GM12878 (cell line): Measurements from ENCODE around the gene SGSM2. TPM values are rescaled to one million over a fixed set of nuclear protein-coding genes. Genes with fewer than 3 reads are reported as not detected.

Experiments
- ATAC-seq: fragments of 200-7000 bp; cut with Tn5 transposase; 3 replicates; pipeline ENCODE4 v1.9.1; 2020; ENCODE audit warnings: mild to moderate bottlenecking, moderate library complexity
- BruUV-seq: library from RNA; stranded (reverse); fragments of 400-500 nt; replicated peaks from 2 replicates; lab custom pipeline; 2021; lab: Mats Ljungman, UMichigan
- CTCF ChIA-PET: fragments of 300-600 bp; sonication (Branson Sonifier 250); formaldehyde crosslinking; extraction: SDS; loops from one replicate; lab custom pipeline; 2021; ENCODE audit warnings: inconsistent platforms; lab: Yijun Ruan, JAX
- POLR2A ChIA-PET: fragments of 350-600 bp; formaldehyde crosslinking; extraction: SDS; loops from one replicate; lab custom pipeline; 2021; ENCODE audit warnings: inconsistent platforms; lab: Charles Lee
- RAD21 ChIA-PET: fragments of 300-600 bp; sonication (Branson Sonifier 250); formaldehyde crosslinking; loops from one replicate; lab custom pipeline; 2023; ENCODE audit warnings: antibody characterized with exemption; ENCODE audit not compliant: unreplicated experiment; lab: Charles Lee
- SMC1A ChIA-PET: fragments of 300-600 bp; sonication (Branson Sonifier 250); formaldehyde crosslinking; loops from one replicate; lab custom pipeline; 2023; ENCODE audit not compliant: unreplicated experiment, uncharacterized antibody; lab: Charles Lee
- DNase-seq: peaks from one replicate; pipeline ENCODE4 v3.0.0-alpha.2; 2011; ENCODE audit warnings: low read depth, low spot score
- FAIRE-seq: peaks from 3 replicates; lab custom pipeline; 2011; peaks lifted over from hg19 to GRCh38; lab: Jason Lieb, UNC
- H2AFZ ChIP-seq: 2 replicates; pipeline ENCODE4 v1.6.0; 2011; ENCODE audit warnings: low read depth, low read length, control low read depth; ENCODE audit not compliant: control insufficient read depth
- H3K27ac ChIP-seq: 2 replicates; pipeline ENCODE4 v1.5.1; 2011; ENCODE audit warnings: control low read depth; ENCODE audit not compliant: control insufficient read depth, insufficient read depth
- H3K27me3 ChIP-seq, 2 experiments: replicated peaks in 1 of 2; 2 replicates each; pipeline versions ENCODE4 v1.6.0 to v1.6.1; 2011; ENCODE audit warnings: low read length in 1 of 2; ENCODE audit not compliant: control insufficient read depth in 2 of 2, insufficient read depth in 2 of 2
- H3K36me3 ChIP-seq, 2 experiments: 2 replicates each; pipeline ENCODE4 v1.5.1; 2011; ENCODE audit warnings: low read length in 1 of 2; ENCODE audit not compliant: control insufficient read depth in 2 of 2, insufficient read depth in 2 of 2
- H3K4me1 ChIP-seq: 2 replicates; pipeline ENCODE4 v1.6.1; 2011; ENCODE audit warnings: mild to moderate bottlenecking, low read length, moderate library complexity, mixed read lengths; ENCODE audit not compliant: control insufficient read depth, insufficient read depth
- H3K4me2 ChIP-seq: 2 replicates; pipeline ENCODE4 v1.6.0; 2011; ENCODE audit warnings: control low read depth; ENCODE audit not compliant: control insufficient read depth, insufficient read depth
- H3K4me3 ChIP-seq: fragments of 200-600 bp; sonication (generic); 2 replicates; pipeline ENCODE4 v1.5.1; 2016
- H3K79me2 ChIP-seq: 2 replicates; pipeline ENCODE4 v1.6.0; 2011; ENCODE audit warnings: low read length; ENCODE audit not compliant: control insufficient read depth, insufficient read depth
- H3K9ac ChIP-seq: 2 replicates; pipeline ENCODE4 v1.8.0; 2011; ENCODE audit warnings: low read length, control low read depth, mixed read lengths; ENCODE audit not compliant: control insufficient read depth, insufficient read depth
- H3K9me3 ChIP-seq: replicated peaks from 3 replicates; pipeline ENCODE4 v1.5.1; 2011; ENCODE audit warnings: mild to moderate bottlenecking, low read length; ENCODE audit not compliant: control insufficient read depth, insufficient read depth
- H4K20me1 ChIP-seq: 2 replicates; pipeline ENCODE4 v1.6.0; 2011; ENCODE audit not compliant: control insufficient read depth, insufficient read depth
- EP300 ChIP-seq, 2 experiments: fragments of 150-350 bp in 1 of 2; IDR thresholded peaks; 2 replicates each; pipeline ENCODE4 v1.6.1; 2011 to 2012; ENCODE audit warnings: low read depth in 2 of 2, low read length in 2 of 2, borderline replicate concordance in 1 of 2, improper control_type of control experiment in 1 of 2, inconsistent platforms in 1 of 2; ENCODE audit not compliant: control insufficient read depth in 1 of 2
- IRF4 ChIP-seq: IDR thresholded peaks from 2 replicates; pipeline ENCODE4 v1.6.1; 2011; ENCODE audit warnings: low read depth, low read length
- MEF2B ChIP-seq: fragments of 450-650 bp; IDR thresholded peaks from 2 replicates; pipeline ENCODE4 v1.6.1; 2018; ENCODE audit warnings: mild to moderate bottlenecking, moderate library complexity; ENCODE audit not compliant: partially characterized antibody, poor library complexity, severe bottlenecking
- MTA3 ChIP-seq: IDR thresholded peaks from 2 replicates; pipeline ENCODE4 v1.6.1; 2012; ENCODE audit warnings: low read length, inconsistent platforms, borderline replicate concordance
- PAX8 ChIP-seq: fragments of 450-650 bp; IDR thresholded peaks from 2 replicates; pipeline ENCODE4 v1.6.1; 2017; ENCODE audit warnings: mild to moderate bottlenecking, moderate library complexity
- POU2F2 ChIP-seq: IDR thresholded peaks from 3 replicates; pipeline ENCODE4 v1.6.1; 2011; ENCODE audit warnings: low read depth, mild to moderate bottlenecking, low read length, borderline replicate concordance
- SIX5 ChIP-seq: IDR thresholded peaks from 2 replicates; pipeline ENCODE4 v1.6.1; 2011; ENCODE audit warnings: mild to moderate bottlenecking, low read depth, low read length, moderate library complexity; ENCODE audit not compliant: severe bottlenecking
- STAT3 ChIP-seq: IDR thresholded peaks from 2 replicates; pipeline ENCODE4 v1.6.1; 2011; ENCODE audit warnings: low read depth, low read length, improper control_type of control experiment
- YBX1 ChIP-seq: fragments of 450-650 bp; IDR thresholded peaks from 2 replicates; pipeline ENCODE4 v1.6.1; 2016; ENCODE audit warnings: antibody characterized with exemption
- ZNF217 ChIP-seq: fragments of 450-650 bp; IDR thresholded peaks from 2 replicates; pipeline ENCODE4 v1.6.1; 2017; ENCODE audit warnings: antibody characterized with exemption, mild to moderate bottlenecking
- WGBS: methylation state at CpG from one replicate; pipeline ENCODE4 v1.1.6; 2016; ENCODE audit warnings: low lambda C conversion rate; ENCODE audit not compliant: insufficient replicate concordance, insufficient coverage; ENCODE audit errors: missing lambda C conversion rate; 5-methylcytosine and 5-hydroxymethylcytosine counted together
- in situ Hi-C: fragments of 300-500 bp; cut with MboI; formaldehyde crosslinking; loops from 9 replicates; pipeline ENCODE4 v1.14.3; 2018; ENCODE audit warnings: mixed read lengths
- intact Hi-C: fragments of 100-400 bp; cut with micrococcal nuclease; formaldehyde crosslinking; loops from one replicate; pipeline ENCODE4 v1.14.2; 2022; ENCODE audit not compliant: unreplicated experiment
- polyA plus RNA-seq, 11 experiments: library from polyadenylated mRNA; depleted of rRNA in 4 of 11; unstranded in 6 of 11; stranded (reverse) in 5 of 11; fragments of >200 nt; fragmentation: Nextera tagmentation in 4 of 11; fragmentation: Illumina TruSeq in 1 of 11; extraction: Ambion mirVana in 4 of 11; extraction: Trizol in 1 of 11; gene quantifications; 1 replicate in 1 of 11; 2 replicates in 10 of 11; pipeline versions ENCODE4 v1.2.1 to v1.2.3, GENCODE V29; 2011 to 2016; ENCODE audit warnings: inconsistent platforms in 2 of 11, missing spikeins in 2 of 11, low read depth in 1 of 11
- total RNA-seq, 4 experiments: library from RNA; depleted of rRNA in 3 of 4; stranded (reverse); fragments of >200 nt in 3 of 4; fragmentation: Illumina TruSeq in 1 of 4; extraction: Trizol in 1 of 4; gene quantifications; 2 replicates each; pipeline versions ENCODE4 v1.2.1 to v1.2.3, GENCODE V29; 2013 to 2021
- TF ChIP-seq, protein P1 (sequence below): fragments of 450-650 bp; IDR thresholded peaks from 2 replicates; pipeline ENCODE4 v1.6.1; 2017; ENCODE audit warnings: mild to moderate bottlenecking, low read depth, inconsistent platforms; ENCODE audit not compliant: poor library complexity, severe bottlenecking

SGSM2 gene
- total and polyA plus RNA-seq, 10 of the 15 experiments (the other 5 are each of a cell fraction or from before 2014, with no cell fraction given) = 0.50 to 50.9 (median 18.5) TPM

DNA sequence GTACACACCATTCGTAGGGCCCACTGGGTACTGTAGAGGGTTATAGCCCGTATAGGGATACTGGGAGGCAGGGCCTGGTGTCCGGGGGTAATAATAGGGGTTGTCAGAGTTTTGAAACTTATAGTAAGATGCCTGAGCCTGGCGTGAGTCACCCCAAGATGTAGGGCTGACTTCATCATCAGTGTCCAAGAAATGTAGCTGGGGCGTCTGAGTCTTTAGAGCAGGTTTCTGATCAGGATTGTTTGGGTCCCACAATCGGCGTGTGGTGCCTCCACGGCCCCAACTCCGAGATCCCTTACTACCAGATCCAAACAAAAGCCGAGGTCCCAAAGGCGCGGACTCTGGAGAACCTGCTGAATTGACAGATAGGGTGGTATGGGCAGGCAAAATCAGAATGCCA, 38.2 kb upstream of the SGSM2 start:
- BruUV-seq = no TSS peak
- 94% methylated on average over 12 of the region's 12 CpGs for WGBS

More for the DNA sequence above, 38.2 kb upstream of the SGSM2 start:
- intact Hi-C loops = no loop called here
- FAIRE-seq = no peak
- Histone ChIP-seq H3K79me2 (peaks cover 43% of the 10 kb centered on the region), H3K27ac (no peak overlapping the region), H3K36me3 (peaks cover 5 to 22% of the 10 kb centered on the region in 2 experiments), H3K9ac (no peak overlapping the region), H3K4me1 (peaks cover 14% of the 10 kb centered on the region), H3K4me3 (no peak overlapping the region), H3K4me2 (no peak overlapping the region), H3K9me3 (no peaks in the 10 kb centered on the region; the same call in 2 of the 3 replicates), H4K20me1 (no peaks in the 10 kb centered on the region), H2AFZ (no peak overlapping the region), H3K27me3 (no peaks in the 10 kb centered on the region)
- ChIA-PET CTCF (no interaction called here), POLR2A (no interaction called here), SMC1A (no interaction called here), RAD21 (interaction anchor here (0.6 kb wide), 1 partner anchor 12 kb away, joined by 4 read pairs; no protein-coding TSS in a partner anchor)
- in situ Hi-C loops = no loop called here
- no peak for DNase-seq
- ATAC-seq = no peak
- TF ChIP-seq STAT3 (no peak), POU2F2 (no peak), PAX8 (no peak), ZNF217 (no peak), IRF4 (no peak), YBX1 (no peak), EP300 (IDR thresholded peaks at IDR 0.05; ENCODE audit: borderline replicate concordance in 1 of 2, control insufficient read depth in 1 of 2, low read depth in 2 of 2, low read length in 2 of 2) (no peak), SIX5 (no peak), MTA3 (no peak), MEF2B (no peak)
- TF ChIP-seq, protein P1, sequence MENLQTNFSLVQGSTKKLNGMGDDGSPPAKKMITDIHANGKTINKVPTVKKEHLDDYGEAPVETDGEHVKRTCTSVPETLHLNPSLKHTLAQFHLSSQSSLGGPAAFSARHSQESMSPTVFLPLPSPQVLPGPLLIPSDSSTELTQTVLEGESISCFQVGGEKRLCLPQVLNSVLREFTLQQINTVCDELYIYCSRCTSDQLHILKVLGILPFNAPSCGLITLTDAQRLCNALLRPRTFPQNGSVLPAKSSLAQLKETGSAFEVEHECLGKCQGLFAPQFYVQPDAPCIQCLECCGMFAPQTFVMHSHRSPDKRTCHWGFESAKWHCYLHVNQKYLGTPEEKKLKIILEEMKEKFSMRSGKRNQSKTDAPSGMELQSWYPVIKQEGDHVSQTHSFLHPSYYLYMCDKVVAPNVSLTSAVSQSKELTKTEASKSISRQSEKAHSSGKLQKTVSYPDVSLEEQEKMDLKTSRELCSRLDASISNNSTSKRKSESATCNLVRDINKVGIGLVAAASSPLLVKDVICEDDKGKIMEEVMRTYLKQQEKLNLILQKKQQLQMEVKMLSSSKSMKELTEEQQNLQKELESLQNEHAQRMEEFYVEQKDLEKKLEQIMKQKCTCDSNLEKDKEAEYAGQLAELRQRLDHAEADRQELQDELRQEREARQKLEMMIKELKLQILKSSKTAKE = no peak
